ACC112 (cell line): ENCODE results near the gene SLC29A4.
"Not testable (repeated sequence)": the region's sequence is repeated elsewhere in the genome, so short reads cannot be mapped to it uniquely, and the experiment has no call there.

ENCODE experiments used
- H2AFZ ChIP-seq: fragments of 200-600 bp; sonication (generic); one replicate; pipeline ENCODE4 v1.6.0; 2017; ENCODE audit warnings: antibody characterized with exemption, low read length; ENCODE audit not compliant: unreplicated experiment
- H3K27ac ChIP-seq: fragments of 200-600 bp; sonication (generic); 2 replicates; pipeline ENCODE4 v1.5.1; 2014; ENCODE audit warnings: low read depth, mild to moderate bottlenecking, antibody characterized with exemption, low read length, moderate library complexity
- H3K27me3 ChIP-seq: fragments of 200-600 bp; sonication (generic); 2 replicates; pipeline ENCODE4 v1.6.1; 2014; ENCODE audit warnings: mild to moderate bottlenecking, antibody characterized with exemption, low read length, moderate library complexity, mixed read lengths; ENCODE audit not compliant: insufficient read depth
- H3K36me3 ChIP-seq: fragments of 200-600 bp; sonication (generic); 2 replicates; pipeline ENCODE4 v1.6.1; 2016; ENCODE audit warnings: mild to moderate bottlenecking, antibody characterized with exemption, low read length, moderate library complexity, mixed read lengths; ENCODE audit not compliant: insufficient read depth
- H3K4me1 ChIP-seq: fragments of 200-600 bp; sonication (generic); one replicate; pipeline ENCODE4 v1.6.1; 2016; ENCODE audit warnings: low read length, mixed read lengths; ENCODE audit not compliant: insufficient read depth, unreplicated experiment, control insufficient read depth
- H3K4me3 ChIP-seq: fragments of 200-600 bp; sonication (generic); 2 replicates; pipeline ENCODE4 v1.5.1; 2014; ENCODE audit warnings: mild to moderate bottlenecking, low read depth, low read length
- H3K79me2 ChIP-seq: fragments of 200-600 bp; sonication (generic); one replicate; pipeline ENCODE4 v1.6.0; 2016; ENCODE audit warnings: low read length; ENCODE audit not compliant: control insufficient read depth, unreplicated experiment, insufficient read depth

SLC29A4 gene

DNA sequence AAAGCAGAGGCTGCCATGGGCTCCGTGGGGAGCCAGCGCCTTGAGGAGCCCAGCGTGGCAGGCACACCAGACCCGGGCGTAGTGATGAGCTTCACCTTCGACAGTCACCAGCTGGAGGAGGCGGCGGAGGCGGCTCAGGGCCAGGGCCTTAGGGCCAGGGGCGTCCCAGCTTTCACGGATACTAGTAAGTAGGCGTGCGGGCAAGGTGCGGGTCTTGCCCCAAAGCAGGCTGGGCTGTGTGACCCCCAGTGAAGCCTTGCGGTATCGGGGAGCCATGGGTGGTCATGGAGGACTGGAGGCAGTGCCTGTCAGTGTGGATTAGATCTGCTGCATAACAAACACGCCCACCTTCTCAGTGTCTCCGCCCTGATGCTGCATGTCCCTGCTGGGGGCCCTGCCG is 5.1 kb downstream of the SLC29A4 start:
- H2AFZ ChIP-seq: no peak overlapping the region
- no peak overlapping the region for H3K4me3 ChIP-seq
- peaks cover 7% of the 10 kb centered on the region; the same call in 1 of the 2 replicates for H3K27me3 ChIP-seq
- H3K79me2 ChIP-seq: no peaks in the 10 kb centered on the region
- no peak overlapping the region for H3K27ac ChIP-seq
- H3K4me1 ChIP-seq: no peaks in the 10 kb centered on the region
- no peaks in the 10 kb centered on the region for H3K36me3 ChIP-seq

DNA sequence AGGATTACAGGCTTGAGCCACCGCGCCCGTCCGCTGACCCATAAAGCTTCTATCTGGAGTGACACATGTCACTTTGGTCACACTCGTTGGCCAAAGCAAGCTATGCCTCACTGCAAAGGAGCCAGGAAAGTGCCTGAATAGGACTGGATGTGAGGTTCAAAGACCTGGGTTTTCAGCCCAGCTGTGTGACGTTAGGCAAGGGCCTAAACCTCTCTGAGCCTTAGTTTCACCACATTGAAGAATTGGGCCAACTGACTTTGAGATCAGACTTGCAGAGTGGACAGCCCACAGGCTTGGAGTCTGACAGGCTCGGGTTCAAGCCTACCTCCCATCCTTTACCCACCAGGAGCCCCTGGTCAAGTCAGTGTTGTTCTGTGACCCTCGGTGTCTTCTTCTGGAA is 5.8 kb downstream of the SLC29A4 start:
- H3K79me2 ChIP-seq, H3K4me3 ChIP-seq, H3K27ac ChIP-seq, H3K27me3 ChIP-seq, H2AFZ ChIP-seq, H3K36me3 ChIP-seq, H3K4me1 ChIP-seq: not testable (repeated sequence)

DNA sequence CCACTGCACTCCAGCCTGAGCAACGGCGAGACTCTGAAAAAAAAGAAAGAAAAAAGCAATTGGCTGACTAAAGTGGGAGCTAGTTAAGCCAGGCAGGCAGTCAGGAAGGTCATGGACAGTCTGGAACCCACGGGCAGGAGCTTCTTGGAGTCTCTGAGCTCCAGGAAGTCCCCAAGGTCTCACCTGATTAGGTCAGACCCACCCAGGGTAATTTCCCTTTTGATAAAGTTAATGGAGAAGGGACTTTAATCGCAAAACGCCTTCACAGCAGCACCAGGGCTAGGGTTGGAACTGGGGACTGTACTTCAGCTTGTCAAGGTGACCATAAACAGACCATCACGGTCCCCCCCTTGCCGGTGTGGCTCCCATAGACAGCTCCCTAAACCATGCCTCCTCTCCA is 6.6 kb downstream of the SLC29A4 start:
- no peaks in the 10 kb centered on the region for H3K79me2 ChIP-seq
- H3K4me3 ChIP-seq: no peak overlapping the region
- H3K27me3 ChIP-seq: no peaks in the 10 kb centered on the region
- H3K27ac ChIP-seq: no peak overlapping the region
- H3K36me3 ChIP-seq: no peaks in the 10 kb centered on the region
- no peaks in the 10 kb centered on the region for H3K4me1 ChIP-seq
- H2AFZ ChIP-seq: no peak overlapping the region

DNA sequence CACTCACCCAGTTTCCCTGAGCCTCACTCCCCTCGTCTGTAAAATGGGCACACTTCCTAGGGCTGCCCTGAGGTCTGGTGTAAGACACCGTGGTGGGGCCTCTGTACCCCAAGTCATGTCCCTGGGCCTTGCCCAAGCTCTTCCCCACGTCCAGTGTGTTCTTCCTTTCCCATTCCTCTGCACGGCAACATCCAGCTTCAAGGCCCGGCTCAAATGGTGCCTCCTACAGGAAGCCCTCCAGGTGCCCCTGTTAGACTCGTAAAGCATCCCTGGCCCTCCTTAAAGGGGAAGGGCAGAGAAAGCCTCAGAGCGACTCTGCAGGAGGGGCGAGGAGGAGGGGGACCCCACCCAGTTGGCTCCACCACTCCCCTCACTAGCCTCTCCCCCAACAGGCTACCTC is 8.6 kb downstream of the SLC29A4 start:
- no peak overlapping the region for H2AFZ ChIP-seq
- H3K4me3 ChIP-seq: no peak overlapping the region
- no peak overlapping the region for H3K27ac ChIP-seq
- no peaks in the 10 kb centered on the region for H3K79me2 ChIP-seq
- H3K27me3 ChIP-seq: no peaks in the 10 kb centered on the region
- H3K36me3 ChIP-seq: no peaks in the 10 kb centered on the region
- H3K4me1 ChIP-seq: no peaks in the 10 kb centered on the region

DNA sequence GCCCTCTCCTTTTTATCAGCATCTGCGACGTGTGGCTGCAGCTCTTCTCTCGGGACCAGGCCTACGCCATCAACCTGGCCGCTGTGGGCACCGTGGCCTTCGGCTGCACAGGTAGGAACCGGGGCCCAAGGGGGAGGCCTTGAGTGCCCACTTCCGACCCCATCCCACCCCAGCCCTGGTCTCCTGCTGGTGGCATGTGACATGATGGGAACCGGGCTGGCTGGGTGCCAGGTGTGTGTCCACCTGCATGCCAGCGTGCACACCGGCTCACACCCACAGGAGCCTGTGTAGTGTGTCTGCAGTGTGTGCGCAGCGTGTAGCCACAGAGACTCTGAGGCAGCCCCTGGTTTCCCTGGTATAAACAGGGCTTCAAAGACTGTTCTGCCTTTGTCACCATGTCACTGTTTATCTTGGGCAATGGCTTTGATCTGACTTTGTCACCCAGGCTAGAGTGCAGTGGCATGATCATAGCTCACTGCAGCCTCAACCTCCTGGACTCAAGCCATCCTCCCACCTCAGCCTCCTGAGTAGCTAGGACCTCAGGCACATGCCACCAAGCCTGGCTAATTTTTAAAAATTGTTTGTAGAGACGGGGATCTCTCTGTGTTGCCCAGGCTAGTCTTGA is 9.1 kb downstream of the SLC29A4 start:
- H3K27me3 ChIP-seq, H3K4me1 ChIP-seq, H3K27ac ChIP-seq, H3K79me2 ChIP-seq, H3K36me3 ChIP-seq, H2AFZ ChIP-seq, H3K4me3 ChIP-seq: not testable (repeated sequence)

- no peaks in the 10 kb centered on the region for H3K36me3 ChIP-seq
- no peak overlapping the region for H3K4me3 ChIP-seq
- H3K79me2 ChIP-seq: no peaks in the 10 kb centered on the region
- no peak overlapping the region for H3K27ac ChIP-seq
- H2AFZ ChIP-seq: no peak overlapping the region
- H3K27me3 ChIP-seq: no peaks in the 10 kb centered on the region
- H3K4me1 ChIP-seq: no peaks in the 10 kb centered on the region
Observed at GRCh38 chr7:5294169-5294987, 11.6 kb downstream of the SLC29A4 start.

DNA sequence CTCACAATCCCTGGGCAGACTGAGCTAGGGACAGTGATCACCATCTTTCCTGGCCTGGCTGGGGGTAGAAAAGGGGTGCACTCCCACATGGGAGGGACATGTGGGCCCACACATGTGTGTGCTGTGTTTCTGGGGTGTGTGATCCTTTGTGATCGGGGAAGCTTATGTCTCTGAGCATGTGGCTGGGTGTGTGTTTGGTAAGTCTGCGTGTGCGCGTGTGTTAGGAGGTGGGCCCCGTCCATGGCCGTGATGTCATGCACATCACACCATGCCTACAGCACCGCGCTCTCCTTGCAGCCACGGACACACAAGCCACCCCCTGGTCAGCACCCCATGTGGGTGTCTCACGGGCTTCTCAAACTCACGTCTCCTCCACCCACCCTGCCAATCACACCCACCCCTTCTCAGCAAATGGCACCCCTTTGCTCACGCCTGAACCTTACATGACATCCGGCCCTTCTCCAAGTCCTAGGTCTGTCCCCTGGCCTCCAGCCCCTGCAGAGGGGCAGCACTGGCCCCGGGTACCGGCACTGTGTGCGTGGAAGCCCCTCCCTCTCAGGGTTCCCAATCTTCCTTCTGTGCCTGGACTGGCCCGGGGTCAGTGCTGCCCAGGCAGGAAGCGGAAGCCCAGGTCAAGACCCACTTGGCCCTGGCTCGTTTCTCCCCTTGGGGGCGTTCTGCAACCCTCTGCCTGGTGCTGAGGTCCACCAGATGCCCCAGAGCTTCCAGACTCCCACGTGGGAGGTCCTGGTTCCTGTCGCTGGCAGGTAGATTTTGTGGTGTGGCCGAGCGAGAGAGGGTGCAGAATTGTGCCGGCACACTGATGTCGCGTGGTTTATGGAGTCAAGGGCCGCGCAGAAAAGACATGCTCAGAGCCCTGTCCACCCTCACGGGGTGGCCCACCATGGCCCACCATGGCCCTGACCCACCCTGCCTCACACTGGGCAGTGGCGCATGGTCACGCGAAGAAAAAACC is 12.6 kb downstream of the SLC29A4 start:
- Histone ChIP-seq H3K27me3 (no peaks in the 10 kb centered on the region), H3K4me1 (no peaks in the 10 kb centered on the region), H2AFZ (no peak overlapping the region), H3K27ac (no peak overlapping the region), H3K36me3 (no peaks in the 10 kb centered on the region), H3K4me3 (no peak overlapping the region), H3K79me2 (no peaks in the 10 kb centered on the region)

DNA sequence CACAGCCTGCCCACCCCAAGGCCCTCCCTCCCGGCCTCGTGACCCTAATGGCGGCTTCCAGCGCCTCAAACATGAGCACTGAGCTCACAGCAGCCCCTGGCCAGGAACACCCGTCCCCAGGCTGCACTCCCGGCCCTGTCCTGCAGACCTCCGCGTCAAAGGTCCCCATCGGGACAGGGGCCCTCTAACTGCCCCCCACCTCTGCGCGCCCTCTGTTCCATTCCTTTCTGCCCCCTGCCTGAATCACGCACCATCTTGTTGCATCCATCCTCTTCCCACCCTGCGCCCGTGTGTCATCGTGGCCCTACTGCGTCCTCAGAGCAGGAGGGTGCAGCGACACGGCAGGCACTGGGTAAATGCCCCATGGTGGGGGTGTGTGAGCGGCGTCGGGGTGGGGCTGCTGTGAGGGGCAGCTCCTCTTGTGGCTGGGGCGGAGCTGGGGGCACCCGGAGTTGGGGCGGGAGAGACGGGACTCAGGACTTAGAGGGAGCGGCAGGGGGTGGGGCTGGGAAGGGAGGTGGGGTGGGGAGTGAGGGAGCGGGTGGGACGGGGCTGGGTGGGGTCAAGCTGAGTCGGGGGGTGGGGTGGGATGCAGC is 13.4 kb downstream of the SLC29A4 start:
- no peak overlapping the region for H3K4me3 ChIP-seq

GRCh38 chr7:5296611-5297226 is 14.0 kb downstream of the SLC29A4 start:
- Histone ChIP-seq H3K27ac (no peak overlapping the region), H3K4me3 (no peak overlapping the region), H3K4me1 (no peaks in the 10 kb centered on the region), H3K27me3 (no peaks in the 10 kb centered on the region), H3K79me2 (no peaks in the 10 kb centered on the region), H3K36me3 (no peaks in the 10 kb centered on the region), H2AFZ (no peak overlapping the region)

More for the DNA sequence above, 13.4 kb downstream of the SLC29A4 start:
- H3K36me3 ChIP-seq: no peaks in the 10 kb centered on the region
- H3K27me3 ChIP-seq: no peaks in the 10 kb centered on the region
- no peak overlapping the region for H3K27ac ChIP-seq
- no peak overlapping the region for H2AFZ ChIP-seq
- H3K79me2 ChIP-seq: no peaks in the 10 kb centered on the region
- no peaks in the 10 kb centered on the region for H3K4me1 ChIP-seq

GRCh38 chr7:5300366-5300765 is 17.6 kb downstream of the SLC29A4 start:
- Histone ChIP-seq H3K4me3 (no peak overlapping the region), H3K36me3 (no peaks in the 10 kb centered on the region), H3K4me1 (no peaks in the 10 kb centered on the region), H3K79me2 (no peaks in the 10 kb centered on the region), H2AFZ (no peak overlapping the region), H3K27ac (no peak overlapping the region), H3K27me3 (no peaks in the 10 kb centered on the region)
